Motor neuron (in vitro differentiated cells): ENCODE results near the gene SLC8A3. TPM values are rescaled to one million over a fixed set of nuclear protein-coding genes. Genes with fewer than 3 reads are reported as not detected.

Experiments
- ATAC-seq, 8 experiments: fragments of 200-7000 bp; cut with Tn5 transposase; replicated peaks in 6 of 8; 2 replicates each; pipeline ENCODE4 v1.8.0; 2021; ENCODE audit warnings: mild to moderate bottlenecking in 8 of 8, moderate library complexity in 8 of 8
- H3K27ac ChIP-seq, 2 donors: fragments of 250-450 bp; sonication (Bioruptor Pico); 2 replicates each; pipeline ENCODE4 v1.9.0; 2021; ENCODE audit warnings: antibody characterized with exemption in 2 of 2, mild to moderate bottlenecking in 2 of 2, moderate library complexity in 1 of 2
- H3K4me1 ChIP-seq, 2 donors: fragments of 250-450 bp; sonication (Bioruptor Pico); replicated peaks in 1 of 2; 2 replicates each; pipeline ENCODE4 v1.6.1; 2021; ENCODE audit warnings: antibody characterized with exemption in 2 of 2, mild to moderate bottlenecking in 2 of 2, moderate library complexity in 1 of 2
- H3K4me3 ChIP-seq, 5 donors: fragments of 250-450 bp; sonication (Bioruptor Pico); 2 replicates each; pipeline ENCODE4 v1.9.0; 2021; ENCODE audit warnings: antibody characterized with exemption in 5 of 5, mild to moderate bottlenecking in 5 of 5, moderate library complexity in 4 of 5
- WGBS, 10 experiments: fragments of 450-650 bp; shearing (Covaris generic); methylation state at CpG; one replicate each; pipeline ENCODE4 v1.0.0; 2022; 5-methylcytosine and 5-hydroxymethylcytosine counted together
- in situ Hi-C, 9 experiments: fragments of 400-800 bp; cut with MboI; loops; one replicate each; pipeline ENCODE4 v1.15.0; 2021; ENCODE audit warnings: low sequenced_read_pairs in 9 of 9, low pct_unique_long_range_greater_than_20kb in 2 of 9; ENCODE audit not compliant: unreplicated experiment in 9 of 9
- total RNA-seq, 8 experiments: library from RNA; unstranded; fragments of 300-600 nt; gene quantifications; 2 replicates each; pipeline versions ENCODE4 v1.2.3 to v1.2.4, GENCODE V29; 2022

The SLC8A3 gene
- total RNA-seq, 8 experiments from 2014 or later: 0.15 to 3.1 (median 1.7) TPM

GRCh38 chr14:70162358-70162757 is 26.4 kb downstream of the SLC8A3 start:
- Histone ChIP-seq H3K4me1 (no peaks in the 10 kb centered on the region), H3K4me3 (no peak overlapping the region), H3K27ac (no peak overlapping the region)
- ATAC-seq: peak in 2 of 8 experiments; percentile 26 to 35
- WGBS, 10 experiments: 0 to 90% (median 73%) methylated on average over 1 to 4 of the region's 4 CpGs; no CpG with 5 or more reads in 1 of the 10 experiments
- in situ Hi-C loops: no loop called here

GRCh38 chr14:70156592-70156991 is 32.2 kb downstream of the SLC8A3 start:
- in situ Hi-C loops: no loop called here
- no peak for ATAC-seq

GRCh38 chr14:70152704-70153103 is 36.0 kb downstream of the SLC8A3 start:
- no peak overlapping the region for H3K27ac ChIP-seq
- H3K4me3 ChIP-seq: no peak overlapping the region
- ATAC-seq: no peak
- 0 to 100% (median 70%) methylated on average over 1 to 4 of the region's 4 CpGs; no CpG with 5 or more reads in 5 of the 10 experiments for WGBS, 10 experiments
- H3K4me1 ChIP-seq: no peaks in the 10 kb centered on the region
- in situ Hi-C loops: no loop called here

More at GRCh38 chr14:70156592-70156991, 32.2 kb downstream of the SLC8A3 start:
- Histone ChIP-seq H3K4me3 (no peak overlapping the region), H3K27ac (no peak overlapping the region), H3K4me1 (no peaks in the 10 kb centered on the region)
- 81 to 100% methylated on average over 2 to 3 of the region's 3 CpGs; no CpG with 5 or more reads in 8 of the 10 experiments for WGBS, 10 experiments

- H3K4me3 ChIP-seq: no peak overlapping the region
- in situ Hi-C loops: no loop called here
- WGBS, 10 experiments: 0 to 100% (median 63%) methylated on average over 1 to 2 of the region's 3 CpGs; no CpG with 5 or more reads in 1 of the 10 experiments
- no peak for ATAC-seq
- no peaks in the 10 kb centered on the region for H3K4me1 ChIP-seq
- no peak overlapping the region for H3K27ac ChIP-seq
Measured at GRCh38 chr14:70152081-70152480, 36.7 kb downstream of the SLC8A3 start.

- no peak for ATAC-seq
- Histone ChIP-seq H3K27ac (no peak overlapping the region), H3K4me3 (no peak overlapping the region), H3K4me1 (no peaks in the 10 kb centered on the region)
- WGBS, 10 experiments: 0 to 83% (median 61%) methylated on average over 1 to 4 of the region's 4 CpGs; no CpG with 5 or more reads in 1 of the 10 experiments
- in situ Hi-C loops: no loop called here
Measured at GRCh38 chr14:70149596-70150165, 39.1 kb downstream of the SLC8A3 start.

GRCh38 chr14:70148911-70149595 is 39.7 kb downstream of the SLC8A3 start:
- in situ Hi-C loops: no loop called here
- no peak for ATAC-seq
- Histone ChIP-seq H3K4me1 (no peaks in the 10 kb centered on the region), H3K4me3 (no peak overlapping the region), H3K27ac (no peak overlapping the region)
- WGBS, 10 experiments: 0 to 100% (median 74%) methylated on average over 1 to 3 of the region's 3 CpGs; no CpG with 5 or more reads in 7 of the 10 experiments

- Histone ChIP-seq H3K4me1 (no peaks in the 10 kb centered on the region), H3K4me3 (no peak overlapping the region), H3K27ac (no peak overlapping the region)
- ATAC-seq: no peak
- in situ Hi-C loops: no loop called here
- 0 to 88% (median 51%) methylated on average over 2 to 3 of the region's 3 CpGs; no CpG with 5 or more reads in 2 of the 10 experiments for WGBS, 10 experiments
Measured at GRCh38 chr14:70148351-70148750, 40.4 kb downstream of the SLC8A3 start.

- H3K27ac ChIP-seq: no peak overlapping the region
- 8 to 100% (median 60%) methylated on average over 1 to 2 of the region's 6 CpGs; no CpG with 5 or more reads in 3 of the 10 experiments for WGBS, 10 experiments
- no peak for ATAC-seq
- in situ Hi-C loops: no loop called here
- H3K4me1 ChIP-seq: no peaks in the 10 kb centered on the region
- H3K4me3 ChIP-seq: no peak overlapping the region
Measured at GRCh38 chr14:70144046-70144445, 44.7 kb downstream of the SLC8A3 start.

- no peak for ATAC-seq
- WGBS, 10 experiments: 0 to 100% (median 45%) methylated on average over 1 to 4 of the region's 5 CpGs; no CpG with 5 or more reads in 4 of the 10 experiments
- in situ Hi-C loops: no loop called here
- H3K4me3 ChIP-seq: no peak overlapping the region
- no peak overlapping the region for H3K27ac ChIP-seq
- H3K4me1 ChIP-seq: no peaks in the 10 kb centered on the region
Measured at GRCh38 chr14:70143306-70143705, 45.4 kb downstream of the SLC8A3 start.

- in situ Hi-C loops: no loop called here
- H3K4me3 ChIP-seq: no peak overlapping the region
- ATAC-seq: no peak
- no peaks in the 10 kb centered on the region for H3K4me1 ChIP-seq
- WGBS, 10 experiments: 0 to 83% (median 78%) methylated on average over 1 of the region's 1 CpG; no CpG with 5 or more reads in 6 of the 10 experiments
- H3K27ac ChIP-seq: no peak overlapping the region
Measured at GRCh38 chr14:70140614-70141013, 48.1 kb downstream of the SLC8A3 start.

- H3K4me1 ChIP-seq: no peaks in the 10 kb centered on the region
- ATAC-seq: no peak
- WGBS, 10 experiments: 0 to 83% (median 70%) methylated on average over 1 to 2 of the region's 5 CpGs; no CpG with 5 or more reads in 6 of the 10 experiments
- no peak overlapping the region for H3K4me3 ChIP-seq
- H3K27ac ChIP-seq: no peak overlapping the region
- in situ Hi-C loops: no loop called here
Measured at GRCh38 chr14:70139384-70139783, 49.4 kb downstream of the SLC8A3 start.

GRCh38 chr14:70137788-70138187 is 51.0 kb downstream of the SLC8A3 start:
- WGBS, 10 experiments: 0 to 60% (median 15%) methylated on average over 1 to 2 of the region's 3 CpGs; no CpG with 5 or more reads in 4 of the 10 experiments
- in situ Hi-C loops: no loop called here
- no peak overlapping the region for H3K4me3 ChIP-seq

GRCh38 chr14:70133461-70133860 is 55.3 kb downstream of the SLC8A3 start:
- in situ Hi-C loops: no loop called here
- no peak for ATAC-seq
- H3K4me1 ChIP-seq: peaks cover 4 to 7% of the 10 kb centered on the region in 2 donors
- no peak overlapping the region for H3K4me3 ChIP-seq
- no peak overlapping the region for H3K27ac ChIP-seq
- WGBS, 10 experiments: 0 to 100% (median 83%) methylated on average over 2 of the region's 2 CpGs; no CpG with 5 or more reads in 7 of the 10 experiments

More at GRCh38 chr14:70137788-70138187, 51.0 kb downstream of the SLC8A3 start:
- Histone ChIP-seq H3K27ac (no peak overlapping the region), H3K4me1 (no peaks in the 10 kb centered on the region)
- no peak for ATAC-seq
